ENCODE data around the gene NUDCD3. TPM values are rescaled to one million over a fixed set of nuclear protein-coding genes. Genes with fewer than 3 reads are reported as not detected.
"Not testable (repeated sequence)": the region's sequence is repeated elsewhere in the genome, so short reads cannot be mapped to it uniquely, and the experiment has no call there.

Gene NUDCD3
- total RNA-seq, 2 donors from 2014 or later: 96.4 to 101 TPM

- Mint-ChIP-seq H3K27me3 (no peaks in the 10 kb centered on the region), H3K4me1 (peaks cover 31% of the 10 kb centered on the region), H3K9me3 (no peaks in the 10 kb centered on the region), H3K27ac (no peak overlapping the region), H3K36me3 (ENCODE audit: low read depth) (peaks cover 39% of the 10 kb centered on the region), H3K4me3 (no peak overlapping the region)
- peak; percentile 24 for ATAC-seq (replicated peaks)
Observed at GRCh38 chr7:44431091-44431608, 59.3 kb downstream of the NUDCD3 start.

GRCh38 chr7:44430054-44430453 is 60.4 kb downstream of the NUDCD3 start:
- no peak for ATAC-seq (replicated peaks)
- Mint-ChIP-seq H3K9me3 (no peaks in the 10 kb centered on the region), H3K27ac (no peak overlapping the region), H3K36me3 (ENCODE audit: low read depth) (peaks cover 44% of the 10 kb centered on the region), H3K4me3 (no peak overlapping the region), H3K4me1 (peaks cover 25% of the 10 kb centered on the region), H3K27me3 (no peaks in the 10 kb centered on the region)

GRCh38 chr7:44424762-44425161 is 65.7 kb downstream of the NUDCD3 start:
- H3K36me3 Mint-ChIP-seq (ENCODE audit: low read depth): peaks cover 82% of the 10 kb centered on the region
- not testable (repeated sequence) for H3K27ac Mint-ChIP-seq; ATAC-seq (replicated peaks); H3K9me3 Mint-ChIP-seq; H3K27me3 Mint-ChIP-seq; H3K4me3 Mint-ChIP-seq
- H3K4me1 Mint-ChIP-seq: peaks cover 29% of the 10 kb centered on the region

GRCh38 chr7:44416941-44417340 is 73.5 kb downstream of the NUDCD3 start:
- Mint-ChIP-seq H3K9me3 (no peaks in the 10 kb centered on the region), H3K36me3 (ENCODE audit: low read depth) (peaks cover 71% of the 10 kb centered on the region), H3K27me3 (no peaks in the 10 kb centered on the region), H3K4me1 (peaks cover 7% of the 10 kb centered on the region), H3K4me3 (no peak overlapping the region), H3K27ac (peak overlapping the region; percentile 1)
- no peak for ATAC-seq (replicated peaks)

GRCh38 chr7:44415510-44415909 is 74.9 kb downstream of the NUDCD3 start:
- H3K27ac Mint-ChIP-seq: no peak overlapping the region
- ATAC-seq (replicated peaks): peak; percentile 65
- peaks cover 71% of the 10 kb centered on the region for H3K36me3 Mint-ChIP-seq (ENCODE audit: low read depth)
- no peak overlapping the region for H3K4me3 Mint-ChIP-seq
- H3K9me3 Mint-ChIP-seq: no peaks in the 10 kb centered on the region
- H3K4me1 Mint-ChIP-seq: peaks cover 5% of the 10 kb centered on the region
- H3K27me3 Mint-ChIP-seq: no peaks in the 10 kb centered on the region

GRCh38 chr7:44415047-44415446 is 75.4 kb downstream of the NUDCD3 start:
- Mint-ChIP-seq H3K27ac (no peak overlapping the region), H3K4me1 (peaks cover 5% of the 10 kb centered on the region), H3K27me3 (no peaks in the 10 kb centered on the region), H3K36me3 (ENCODE audit: low read depth) (peaks cover 69% of the 10 kb centered on the region), H3K4me3 (no peak overlapping the region), H3K9me3 (no peaks in the 10 kb centered on the region)
- peak; percentile 82 for ATAC-seq (replicated peaks)

GRCh38 chr7:44411306-44411705 is 79.2 kb downstream of the NUDCD3 start:
- Mint-ChIP-seq H3K36me3 (ENCODE audit: low read depth) (peaks cover 81% of the 10 kb centered on the region), H3K4me3 (no peak overlapping the region), H3K27me3 (no peaks in the 10 kb centered on the region), H3K9me3 (no peaks in the 10 kb centered on the region), H3K27ac (no peak overlapping the region), H3K4me1 (peaks cover 9% of the 10 kb centered on the region)
- no peak for ATAC-seq (replicated peaks)

GRCh38 chr7:44408596-44408995 is 81.9 kb downstream of the NUDCD3 start:
- H3K4me1 Mint-ChIP-seq: peaks cover 9% of the 10 kb centered on the region
- no peaks in the 10 kb centered on the region for H3K27me3 Mint-ChIP-seq
- no peak overlapping the region for H3K4me3 Mint-ChIP-seq

GRCh38 chr7:44403775-44404174 is 86.7 kb downstream of the NUDCD3 start:
- Mint-ChIP-seq H3K4me3 (no peak overlapping the region), H3K9me3 (no peaks in the 10 kb centered on the region), H3K36me3 (ENCODE audit: low read depth) (peaks cover 86% of the 10 kb centered on the region), H3K27ac (no peak overlapping the region), H3K4me1 (no peaks in the 10 kb centered on the region), H3K27me3 (no peaks in the 10 kb centered on the region)
- no peak for ATAC-seq (replicated peaks)

More at GRCh38 chr7:44408596-44408995, 81.9 kb downstream of the NUDCD3 start:
- H3K36me3 Mint-ChIP-seq (ENCODE audit: low read depth): peaks cover 90% of the 10 kb centered on the region
- H3K27ac Mint-ChIP-seq: no peak overlapping the region
- no peak for ATAC-seq (replicated peaks)
- H3K9me3 Mint-ChIP-seq: no peaks in the 10 kb centered on the region

- H3K27ac Mint-ChIP-seq: no peak overlapping the region
- peaks cover 91% of the 10 kb centered on the region for H3K36me3 Mint-ChIP-seq (ENCODE audit: low read depth)
- no peaks in the 10 kb centered on the region for H3K27me3 Mint-ChIP-seq
- H3K4me1 Mint-ChIP-seq: no peaks in the 10 kb centered on the region
- no peak for ATAC-seq (replicated peaks)
- no peaks in the 10 kb centered on the region for H3K9me3 Mint-ChIP-seq
- no peak overlapping the region for H3K4me3 Mint-ChIP-seq
Observed at GRCh38 chr7:44403176-44403759, 87.2 kb downstream of the NUDCD3 start.

- H3K36me3 Mint-ChIP-seq (ENCODE audit: low read depth): peaks cover 92% of the 10 kb centered on the region
- no peak overlapping the region for H3K4me3 Mint-ChIP-seq
- H3K9me3 Mint-ChIP-seq: no peaks in the 10 kb centered on the region
- H3K4me1 Mint-ChIP-seq: no peaks in the 10 kb centered on the region
- no peaks in the 10 kb centered on the region for H3K27me3 Mint-ChIP-seq
- no peak overlapping the region for H3K27ac Mint-ChIP-seq
- ATAC-seq (replicated peaks): no peak
Observed at GRCh38 chr7:44402401-44403060, 87.9 kb downstream of the NUDCD3 start.

- Mint-ChIP-seq H3K9me3 (no peaks in the 10 kb centered on the region), H3K4me3 (no peak overlapping the region), H3K27ac (no peak overlapping the region), H3K36me3 (ENCODE audit: low read depth) (peaks cover 83% of the 10 kb centered on the region), H3K4me1 (no peaks in the 10 kb centered on the region), H3K27me3 (no peaks in the 10 kb centered on the region)
- no peak for ATAC-seq (replicated peaks)
Observed at GRCh38 chr7:44401692-44402091, 88.8 kb downstream of the NUDCD3 start.

GRCh38 chr7:44400033-44400511 is 90.4 kb downstream of the NUDCD3 start:
- no peak overlapping the region for H3K27ac Mint-ChIP-seq
- no peak overlapping the region for H3K4me3 Mint-ChIP-seq
- no peaks in the 10 kb centered on the region for H3K27me3 Mint-ChIP-seq
- no peak for ATAC-seq (replicated peaks)
- H3K4me1 Mint-ChIP-seq: no peaks in the 10 kb centered on the region
- H3K36me3 Mint-ChIP-seq (ENCODE audit: low read depth): peaks cover 73% of the 10 kb centered on the region
- no peaks in the 10 kb centered on the region for H3K9me3 Mint-ChIP-seq

GRCh38 chr7:44398953-44399574 is 91.4 kb downstream of the NUDCD3 start:
- Mint-ChIP-seq H3K27ac (no peak overlapping the region), H3K27me3 (no peaks in the 10 kb centered on the region), H3K36me3 (ENCODE audit: low read depth) (peaks cover 68% of the 10 kb centered on the region), H3K9me3 (no peaks in the 10 kb centered on the region), H3K4me1 (no peaks in the 10 kb centered on the region), H3K4me3 (no peak overlapping the region)
- ATAC-seq (replicated peaks): no peak

- Mint-ChIP-seq H3K27me3 (no peaks in the 10 kb centered on the region), H3K4me3 (no peak overlapping the region), H3K4me1 (no peaks in the 10 kb centered on the region), H3K36me3 (ENCODE audit: low read depth) (peaks cover 67% of the 10 kb centered on the region), H3K27ac (no peak overlapping the region), H3K9me3 (no peaks in the 10 kb centered on the region)
- ATAC-seq (replicated peaks): no peak
Observed at GRCh38 chr7:44398511-44398911, 91.9 kb downstream of the NUDCD3 start.
